Right atrium auricular region (tissue), 2 donors: ENCODE data around the gene UBR4. TPM values are rescaled to one million over a fixed set of nuclear protein-coding genes. Genes with fewer than 3 reads are reported as not detected.

Experiments
- DNase-seq: peaks from one replicate; pipeline ENCODE4 v3.0.0-alpha.2; 2019; ENCODE audit warnings: low spot score
- H3K27ac ChIP-seq, 2 donors: fragments of 200-600 bp; sonication (generic); 1 replicate in 1 of 2; 2 replicates in 1 of 2; pipeline ENCODE4 v1.5.1; 2016 to 2019
- H3K27me3 ChIP-seq, 2 donors: fragments of 200-600 bp; sonication (generic); one replicate each; pipeline versions ENCODE4 v1.5.1 to v1.6.0; 2017 to 2019
- H3K36me3 ChIP-seq: fragments of 200-600 bp; sonication (generic); one replicate; pipeline ENCODE4 v1.5.1; 2016
- H3K4me1 ChIP-seq, 2 donors: fragments of 200-600 bp; sonication (generic); one replicate each; pipeline versions ENCODE4 v1.5.1 to v1.6.0; 2017 to 2019
- H3K4me3 ChIP-seq, 2 donors: fragments of 200-600 bp; sonication (generic); 1 replicate in 1 of 2; 2 replicates in 1 of 2; pipeline ENCODE4 v1.5.1; 2017 to 2019; ENCODE audit warnings: mild to moderate bottlenecking in 1 of 2, moderate library complexity in 1 of 2
- H3K9me3 ChIP-seq, 2 donors: fragments of 200-600 bp; sonication (generic); one replicate each; pipeline ENCODE4 v1.5.1; 2019
- CTCF ChIP-seq, 2 donors: fragments of 200-600 bp; sonication (generic); IDR thresholded peaks; one replicate each; pipeline ENCODE4 v1.5.1; 2019; ENCODE audit warnings: antibody characterized with exemption in 2 of 2
- total RNA-seq, 2 donors: library from RNA; depleted of rRNA; stranded (reverse); fragments of >200 nt; gene quantifications; one replicate each; pipeline ENCODE4 v1.1.0, GENCODE V29; 2016

Gene UBR4
- total RNA-seq, 2 donors from 2014 or later, result 75.1 to 88.0 TPM

GRCh38 chr1:19166066-19166465, 44.0 kb downstream of the UBR4 start:
- no peak for DNase-seq
- no peak overlapping the region for H3K4me3 ChIP-seq
- TF ChIP-seq CTCF (IDR thresholded peaks at IDR 0.05), result no peak
- peaks cover 99% of the 10 kb centered on the region for H3K36me3 ChIP-seq
- H3K27me3 ChIP-seq, result no peaks in the 10 kb centered on the region
- no peaks in the 10 kb centered on the region for H3K4me1 ChIP-seq
- H3K9me3 ChIP-seq, result no peaks in the 10 kb centered on the region
- no peak overlapping the region for H3K27ac ChIP-seq

- H3K27me3 ChIP-seq, result no peaks in the 10 kb centered on the region
- H3K9me3 ChIP-seq, result no peaks in the 10 kb centered on the region
- H3K4me3 ChIP-seq, result no peak overlapping the region
- H3K36me3 ChIP-seq, result peaks cover 99% of the 10 kb centered on the region
- H3K4me1 ChIP-seq, result no peaks in the 10 kb centered on the region
- H3K27ac ChIP-seq, result no peak overlapping the region
- no peak for TF ChIP-seq CTCF (IDR thresholded peaks at IDR 0.05)
- no peak for DNase-seq
Observed at GRCh38 chr1:19165501-19165900, 44.6 kb downstream of the UBR4 start.

- H3K27me3 ChIP-seq, result no peaks in the 10 kb centered on the region
- no peak overlapping the region for H3K27ac ChIP-seq
- no peak for TF ChIP-seq CTCF (IDR thresholded peaks at IDR 0.05)
Observed at GRCh38 chr1:19164274-19165015, 45.6 kb downstream of the UBR4 start.

GRCh38 chr1:19163261-19163660, 46.8 kb downstream of the UBR4 start:
- Histone ChIP-seq H3K27ac (no peak overlapping the region), H3K4me3 (no peak overlapping the region), H3K4me1 (no peaks in the 10 kb centered on the region), H3K27me3 (no peaks in the 10 kb centered on the region), H3K9me3 (no peaks in the 10 kb centered on the region), H3K36me3 (peaks cover 99% of the 10 kb centered on the region)
- no peak for DNase-seq
- TF ChIP-seq CTCF (IDR thresholded peaks at IDR 0.05), result no peak

More at GRCh38 chr1:19164274-19165015, 45.6 kb downstream of the UBR4 start:
- Histone ChIP-seq H3K4me1 (no peaks in the 10 kb centered on the region), H3K36me3 (peaks cover 99% of the 10 kb centered on the region), H3K4me3 (no peak overlapping the region), H3K9me3 (no peaks in the 10 kb centered on the region)
- DNase-seq, result no peak

GRCh38 chr1:19160831-19161230, 49.2 kb downstream of the UBR4 start:
- H3K27ac ChIP-seq, result no peak overlapping the region
- peaks cover 97% of the 10 kb centered on the region for H3K36me3 ChIP-seq
- no peak overlapping the region for H3K4me3 ChIP-seq
- no peaks in the 10 kb centered on the region for H3K27me3 ChIP-seq
- no peak for TF ChIP-seq CTCF (IDR thresholded peaks at IDR 0.05)
- peaks cover 0 to 8% of the 10 kb centered on the region in 2 donors for H3K4me1 ChIP-seq
- DNase-seq, result no peak
- no peaks in the 10 kb centered on the region for H3K9me3 ChIP-seq

- no peaks in the 10 kb centered on the region for H3K9me3 ChIP-seq
- peaks cover 0 to 8% of the 10 kb centered on the region in 2 donors for H3K4me1 ChIP-seq
- H3K27ac ChIP-seq, result peak overlapping the region in 1 of 2 donors; percentile 64
- H3K4me3 ChIP-seq, result no peak overlapping the region
- peaks cover 98% of the 10 kb centered on the region for H3K36me3 ChIP-seq
- DNase-seq, result no peak
- no peak for TF ChIP-seq CTCF (IDR thresholded peaks at IDR 0.05)
- H3K27me3 ChIP-seq, result no peaks in the 10 kb centered on the region
Observed at GRCh38 chr1:19157653-19158052, 52.4 kb downstream of the UBR4 start.
